ENCODE results near the gene WDR88.
"Not testable (repeated sequence)": the region's sequence is repeated elsewhere in the genome, so short reads cannot be mapped to it uniquely, and the experiment has no call there.

WDR88 gene

GRCh38 chr19:33198169-33198568, 66.3 kb downstream of the WDR88 start:
- DNase-seq (ENCODE audit: low read depth), result no peak

DNA sequence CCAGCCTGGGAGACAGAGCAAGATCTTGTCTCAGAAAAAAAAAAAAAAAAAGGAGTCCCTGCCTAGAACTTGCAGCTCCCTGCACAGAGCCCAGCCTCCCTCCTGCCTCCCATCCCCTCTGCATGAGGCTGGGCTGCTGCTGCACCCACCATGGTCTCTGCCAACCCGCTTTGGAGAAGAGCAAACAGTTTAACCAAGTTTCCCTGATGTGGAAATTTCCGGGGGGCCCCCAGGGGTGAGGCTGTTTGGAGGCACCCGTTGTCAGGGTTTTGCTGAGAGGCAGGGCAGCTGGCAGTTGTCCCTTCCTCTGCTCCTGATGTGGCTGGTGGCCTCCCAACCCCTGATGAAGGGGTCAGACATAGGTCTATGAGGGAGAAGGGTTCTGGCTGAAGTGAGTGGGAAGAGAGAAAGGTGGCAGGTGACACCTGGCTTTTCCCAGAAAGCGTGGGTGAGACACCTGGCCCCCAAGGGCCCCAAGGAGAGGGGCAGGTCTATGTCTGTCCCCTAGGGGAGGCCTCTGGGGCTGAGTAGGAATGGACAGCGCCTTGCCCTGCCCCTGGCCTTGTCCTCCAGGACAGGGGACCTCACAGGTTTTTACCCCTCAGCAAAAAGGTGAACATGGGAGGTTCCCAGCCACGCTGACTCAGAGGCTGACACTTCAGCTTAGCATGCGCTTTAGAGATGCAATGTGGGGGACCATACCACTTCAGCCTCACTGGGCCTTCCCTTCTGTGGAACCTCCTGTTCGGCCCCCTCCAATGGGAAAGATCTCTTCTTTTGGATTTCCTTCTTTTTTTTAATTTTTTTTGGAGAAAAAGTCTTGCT, 67.7 kb downstream of the WDR88 start:
- DNase-seq (ENCODE audit: low read depth), result peak; percentile 8

DNA sequence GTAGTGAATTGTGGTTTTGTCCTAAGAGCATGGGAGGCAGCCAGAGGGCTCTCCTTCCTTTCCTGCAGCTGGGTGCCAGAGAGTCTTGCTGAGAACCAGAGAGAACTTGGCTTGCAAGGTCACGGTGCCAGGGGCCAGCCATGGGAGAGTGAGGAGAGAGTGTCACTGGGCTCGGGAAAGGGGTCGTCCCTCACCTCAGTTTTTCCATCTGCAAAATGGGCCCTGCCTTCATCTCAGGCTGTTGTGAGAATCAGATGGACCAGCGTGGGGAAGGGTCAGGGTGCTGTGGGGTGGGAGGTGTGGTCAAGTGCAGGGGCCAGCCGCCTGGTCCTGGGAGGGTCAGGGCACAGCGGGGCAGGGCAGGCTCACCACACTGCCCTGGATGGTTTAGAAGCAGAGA, 69.6 kb downstream of the WDR88 start:
- DNase-seq (ENCODE audit: low read depth), result no peak

GRCh38 chr19:33201886-33202545, 70.1 kb downstream of the WDR88 start:
- no peak for DNase-seq (ENCODE audit: low read depth)

DNA sequence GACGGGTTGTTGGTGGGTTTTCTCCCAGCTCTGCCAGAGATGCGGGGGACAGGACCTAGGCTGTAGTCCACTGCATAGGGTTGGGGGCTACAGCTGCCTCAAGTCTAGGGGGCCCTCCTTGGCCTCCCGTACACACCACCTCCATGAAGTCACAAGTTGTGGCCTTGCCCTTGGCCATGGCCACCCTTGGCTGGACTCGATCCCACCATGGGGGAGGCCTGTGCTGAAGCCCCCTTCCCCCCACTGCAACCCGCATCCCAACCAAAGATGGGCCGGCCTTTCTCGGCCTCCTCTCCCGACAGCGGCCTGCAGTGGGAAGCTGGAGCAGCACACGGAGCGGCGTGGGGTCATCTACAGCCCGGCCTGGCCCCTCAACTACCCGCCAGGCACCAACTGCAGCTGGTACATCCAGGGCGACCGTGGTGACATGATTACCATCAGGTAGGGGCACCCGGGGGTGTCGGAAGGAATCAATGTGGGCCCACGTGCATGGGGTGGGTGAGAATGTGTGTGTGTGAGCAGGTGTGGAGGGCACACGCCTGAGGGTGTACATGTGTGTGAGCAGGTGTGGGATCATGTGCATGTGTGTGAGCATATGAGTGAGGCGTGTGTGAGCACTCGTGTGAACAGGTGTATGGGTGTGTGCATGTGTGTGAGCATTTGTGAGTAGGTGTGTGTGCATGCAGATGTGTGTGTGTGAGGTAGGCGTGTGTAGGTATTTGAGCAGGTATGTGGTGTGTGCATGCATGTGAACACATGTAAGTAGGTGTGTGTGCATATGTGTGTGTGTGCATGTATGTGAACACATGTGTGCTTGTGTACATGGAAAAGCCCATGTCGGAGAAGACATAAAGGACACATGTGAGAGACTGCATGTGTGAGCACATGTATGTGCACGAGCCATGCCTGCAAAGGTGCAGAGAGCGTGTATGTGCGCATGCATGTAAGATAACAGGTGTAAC, 70.9 kb downstream of the WDR88 start:
- DNase-seq (ENCODE audit: low read depth), result no peak

- DNase-seq (ENCODE audit: low read depth), result no peak
Measured at GRCh38 chr19:33203529-33203928, 71.6 kb downstream of the WDR88 start.

DNA sequence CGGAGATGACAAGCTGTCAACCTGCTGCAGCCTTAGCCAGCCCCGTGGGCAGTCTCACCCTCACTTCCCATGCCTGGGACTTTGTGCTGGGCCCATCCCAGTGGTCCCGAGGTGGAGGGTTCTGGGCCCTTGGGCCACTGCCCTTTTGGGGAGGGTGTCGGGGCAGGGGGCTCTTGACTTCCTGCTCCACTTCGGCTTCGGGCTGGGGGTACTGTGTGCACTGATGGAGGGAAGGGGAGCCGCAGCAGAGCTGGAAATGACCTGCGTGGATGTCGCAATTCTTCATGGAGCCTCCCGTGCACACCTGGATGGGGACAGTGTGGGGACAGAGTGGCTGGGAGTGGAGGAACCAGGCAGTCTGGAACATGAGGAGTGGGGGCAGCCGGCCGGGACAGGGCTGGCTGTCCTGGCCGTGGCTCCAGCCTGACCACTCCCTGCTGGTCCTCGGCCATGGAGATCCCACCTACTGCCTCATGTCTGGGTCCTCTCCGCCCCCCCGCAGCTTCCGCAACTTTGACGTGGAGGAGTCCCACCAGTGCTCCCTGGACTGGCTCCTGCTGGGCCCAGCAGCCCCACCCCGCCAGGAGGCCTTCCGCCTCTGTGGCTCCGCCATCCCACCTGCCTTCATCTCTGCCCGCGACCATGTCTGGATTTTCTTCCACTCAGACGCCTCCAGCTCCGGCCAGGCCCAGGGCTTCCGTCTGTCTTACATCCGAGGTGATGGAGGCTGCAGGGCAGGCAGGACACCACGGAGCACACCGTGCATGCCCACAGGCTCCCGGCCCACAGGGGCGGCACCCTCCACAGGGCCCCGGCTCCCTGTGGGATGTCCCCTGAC, 72.4 kb downstream of the WDR88 start:
- DNase-seq (ENCODE audit: low read depth), result no peak

GRCh38 chr19:33205110-33205509, 73.2 kb downstream of the WDR88 start:
- no peak for DNase-seq (ENCODE audit: low read depth)

DNA sequence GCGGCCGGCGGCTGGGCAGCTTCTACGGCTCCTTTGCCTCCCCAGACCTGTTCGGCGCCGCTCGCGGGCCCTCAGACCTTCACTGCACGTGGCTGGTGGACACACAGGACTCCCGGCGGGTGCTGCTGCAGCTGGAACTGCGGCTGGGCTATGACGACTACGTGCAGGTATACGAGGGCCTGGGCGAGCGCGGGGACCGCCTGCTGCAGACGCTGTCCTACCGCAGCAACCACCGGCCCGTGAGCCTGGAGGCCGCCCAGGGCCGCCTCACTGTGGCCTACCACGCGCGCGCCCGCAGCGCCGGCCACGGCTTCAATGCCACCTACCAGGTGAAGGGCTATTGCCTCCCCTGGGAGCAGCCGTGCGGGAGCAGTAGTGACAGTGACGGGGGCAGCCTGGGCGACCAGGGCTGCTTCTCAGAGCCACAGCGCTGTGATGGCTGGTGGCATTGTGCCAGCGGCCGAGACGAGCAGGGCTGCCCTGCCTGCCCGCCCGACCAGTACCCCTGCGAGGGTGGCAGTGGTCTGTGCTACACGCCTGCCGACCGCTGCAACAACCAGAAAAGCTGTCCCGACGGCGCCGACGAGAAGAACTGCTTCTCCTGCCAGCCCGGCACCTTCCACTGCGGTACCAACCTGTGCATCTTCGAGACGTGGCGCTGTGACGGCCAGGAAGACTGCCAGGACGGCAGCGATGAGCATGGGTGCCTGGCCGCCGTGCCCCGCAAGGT, 73.8 kb downstream of the WDR88 start:
- DNase-seq (ENCODE audit: low read depth), result no peak

GRCh38 chr19:33206261-33207039, 74.5 kb downstream of the WDR88 start:
- DNase-seq (ENCODE audit: low read depth), result no peak

- no peak for DNase-seq (ENCODE audit: low read depth)
Measured at GRCh38 chr19:33207040-33207620, 75.2 kb downstream of the WDR88 start.

- no peak for DNase-seq (ENCODE audit: low read depth)
Measured at GRCh38 chr19:33207903-33208302, 76.0 kb downstream of the WDR88 start.

- DNase-seq (ENCODE audit: low read depth), result no peak
Measured at GRCh38 chr19:33208371-33208895, 76.5 kb downstream of the WDR88 start.

DNA sequence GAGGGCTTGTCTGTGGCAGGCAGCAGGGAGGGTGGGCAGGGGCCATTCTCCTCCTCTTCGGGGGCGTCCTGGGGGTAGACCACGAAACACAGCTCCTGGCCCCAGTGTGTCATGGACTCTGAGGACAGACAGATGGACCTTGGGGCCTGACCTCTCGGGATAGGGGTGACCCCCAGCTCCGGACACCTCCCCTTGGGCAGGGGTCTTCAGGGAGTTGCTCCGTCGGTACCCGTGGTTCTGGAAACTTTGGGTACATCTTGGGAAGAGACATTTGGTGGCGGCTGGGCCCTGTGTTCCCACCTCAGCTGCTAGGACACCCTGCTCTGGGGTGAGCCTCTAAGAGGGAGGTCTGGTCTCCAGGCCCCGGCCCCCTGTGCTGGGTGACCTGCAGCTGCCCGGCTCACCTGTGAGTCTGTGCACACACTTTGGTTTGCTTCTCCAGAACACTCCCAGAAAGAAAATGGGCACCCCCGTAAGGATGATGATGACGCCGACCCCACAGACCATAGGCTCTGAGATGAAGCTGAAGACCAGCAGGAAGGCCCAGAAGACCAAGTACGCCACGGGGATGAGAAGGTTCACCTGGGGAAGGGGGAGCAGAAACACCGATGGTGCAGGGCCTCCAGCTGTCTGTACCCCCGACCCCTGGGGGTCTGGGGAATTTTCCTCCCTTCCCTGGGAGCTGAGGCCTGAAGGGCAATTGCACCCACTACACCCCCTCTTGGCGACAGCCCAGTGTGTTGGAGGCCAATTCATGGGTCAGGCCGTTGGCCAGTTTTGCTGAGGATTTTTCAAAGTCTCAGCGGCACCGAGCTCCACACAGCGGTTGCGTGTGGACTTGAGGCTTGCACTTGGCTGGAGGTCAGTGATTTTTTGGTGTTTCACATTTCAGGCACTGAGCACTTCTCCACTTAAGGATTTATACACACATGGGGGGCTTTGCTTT, 77.3 kb downstream of the WDR88 start:
- no peak for DNase-seq (ENCODE audit: low read depth)

- not testable (repeated sequence) for DNase-seq (ENCODE audit: low read depth)
Measured at GRCh38 chr19:33209850-33210230, 77.9 kb downstream of the WDR88 start.

DNA sequence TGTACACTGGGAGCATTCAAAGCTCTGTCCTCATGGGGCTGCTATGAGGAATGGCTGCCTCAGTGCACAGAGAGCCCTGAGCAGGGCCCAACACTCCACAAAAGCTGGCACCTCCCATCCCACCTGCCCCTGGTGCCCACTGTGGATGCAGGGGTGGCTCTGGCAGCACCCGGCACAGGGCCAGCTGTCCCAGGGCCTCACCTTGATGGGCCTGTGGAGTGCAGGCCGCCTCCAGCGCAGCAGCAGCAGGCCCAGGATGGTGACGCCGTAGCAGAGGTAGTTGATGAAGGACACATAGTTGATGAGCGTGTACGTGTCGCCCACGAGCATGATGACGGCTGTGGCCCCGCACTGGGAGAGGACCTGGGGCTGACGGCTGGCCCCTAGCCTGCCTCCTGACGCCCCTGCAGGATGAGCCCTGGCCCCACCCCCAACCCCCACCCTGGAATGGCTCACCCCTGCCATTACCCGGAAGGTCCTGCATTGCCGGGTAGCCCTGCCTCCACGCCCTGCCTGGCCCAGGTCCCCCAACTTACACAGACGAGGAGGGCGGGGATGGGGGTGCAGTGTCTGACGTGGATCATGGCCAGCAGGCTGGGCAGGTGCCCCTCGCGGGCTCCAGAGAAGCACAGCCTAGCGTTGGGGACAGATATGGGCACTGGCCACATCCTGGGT, 78.5 kb downstream of the WDR88 start:
- no peak for DNase-seq (ENCODE audit: low read depth)

DNA sequence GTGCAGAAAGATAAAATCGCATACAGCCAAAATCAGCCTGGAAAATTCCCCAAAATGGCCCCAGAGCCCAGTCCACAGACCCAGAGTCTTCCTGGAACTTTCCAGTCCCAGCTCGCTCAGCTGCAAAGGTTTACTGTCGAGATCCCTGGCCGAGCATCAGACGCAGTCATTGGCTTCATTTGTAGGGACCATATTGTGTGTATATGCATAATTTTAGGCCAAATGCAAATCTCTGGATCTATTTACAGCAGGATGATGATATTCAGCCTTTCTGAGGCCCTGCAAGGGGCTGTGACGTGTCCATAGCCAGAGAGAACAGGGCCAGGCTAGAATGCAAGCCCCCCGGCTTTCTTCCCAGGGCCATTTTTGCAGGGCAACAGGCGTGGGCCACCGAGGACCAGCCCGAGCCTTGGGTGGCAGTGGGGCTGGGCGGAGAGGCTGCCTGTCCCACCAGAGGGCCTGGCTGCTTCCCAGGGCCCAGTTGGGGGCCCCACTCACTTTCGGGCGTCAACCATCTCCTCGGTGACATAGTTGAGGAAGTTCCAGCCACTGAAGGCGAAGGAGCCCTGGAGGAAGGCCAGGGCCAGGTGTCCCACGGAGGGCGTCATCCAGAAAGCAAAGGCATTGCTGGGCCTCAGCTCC, 80.0 kb downstream of the WDR88 start:
- no peak for DNase-seq (ENCODE audit: low read depth)
